A549 (cell line): Measurements from ENCODE around the gene SVIL. TPM values are rescaled to one million over a fixed set of nuclear protein-coding genes. Genes with fewer than 3 reads are reported as not detected.

Experiments
- ATAC-seq, 2 experiments: fragments of 200-7000 bp in 1 of 2; fragments of >200 bp in 1 of 2; cut with Nextera tagmentation in 1 of 2; cut with Tn5 transposase in 1 of 2; 3 replicates each; pipeline versions ENCODE4 v1.8.0 to v1.9.1; 2018 to 2020; ENCODE audit warnings: mild to moderate bottlenecking in 1 of 2, moderate library complexity in 1 of 2
- CTCF ChIA-PET: fragments of 300-600 bp; sonication (Branson Sonifier 250); formaldehyde crosslinking; extraction: SDS; loops from one replicate; lab custom pipeline; 2021; ENCODE audit warnings: antibody characterized with exemption, inconsistent platforms; lab: Yijun Ruan, JAX
- POLR2A ChIA-PET: fragments of 350-600 bp; formaldehyde crosslinking; extraction: SDS; loops from one replicate; lab custom pipeline; 2021; ENCODE audit warnings: antibody characterized with exemption, inconsistent platforms; lab: Yijun Ruan, JAX
- DNase-seq, 2 experiments: peaks; one replicate each; pipeline versions ENCODE4 v3.0.0 to v3.0.0-alpha.2; 2011 to 2016; ENCODE audit warnings: low read depth in 1 of 2, low spot score in 1 of 2
- FAIRE-seq: peaks from 2 replicates; lab custom pipeline; 2011; peaks lifted over from hg19 to GRCh38; lab: Jason Lieb, UNC
- H3K27ac ChIP-seq, 2 experiments: fragments of >200 bp; sonication (Bioruptor Twin); formaldehyde crosslinking; 3 replicates each; pipeline ENCODE4 v1.5.1; 2016 to 2017
- H3K4me1 ChIP-seq: fragments of >200 bp; sonication (Bioruptor Twin); formaldehyde crosslinking; 3 replicates; pipeline ENCODE4 v1.6.1; 2016
- H3K4me2 ChIP-seq: fragments of >200 bp; sonication (Bioruptor Twin); formaldehyde crosslinking; 3 replicates; pipeline ENCODE4 v1.6.1; 2016
- H3K4me3 ChIP-seq: fragments of >200 bp; sonication (Bioruptor Twin); formaldehyde crosslinking; 3 replicates; pipeline ENCODE4 v1.5.1; 2016
- H3K9me3 ChIP-seq: fragments of >200 bp; sonication (Bioruptor Twin); formaldehyde crosslinking; 3 replicates; pipeline ENCODE4 v1.6.1; 2016
- ATOH8 ChIP-seq: fragments of 250-450 bp; sonication (Bioruptor Pico); IDR thresholded peaks from 2 replicates; pipeline ENCODE4 v1.5.0; 2020; ENCODE audit warnings: low read depth, mild to moderate bottlenecking, moderate library complexity
- BHLHE40 ChIP-seq: IDR thresholded peaks from 2 replicates; pipeline ENCODE4 v1.6.1; 2012; ENCODE audit warnings: low read depth, low read length, inconsistent platforms
- CBX8 ChIP-seq: fragments of 200-600 bp; sonication (generic); IDR thresholded peaks from 2 replicates; pipeline ENCODE4 v1.6.1; 2016
- CHD2 ChIP-seq: fragments of 150-350 bp; IDR thresholded peaks from 2 replicates; pipeline ENCODE4 v1.6.1; 2014; ENCODE audit warnings: low read length; ENCODE audit not compliant: partially characterized antibody
- EHF ChIP-seq: fragments of 250-450 bp; sonication (Bioruptor Pico); IDR thresholded peaks from 2 replicates; pipeline ENCODE4 v1.5.0; 2020; ENCODE audit warnings: mild to moderate bottlenecking
- EP300 ChIP-seq, 2 experiments: fragments of >200 bp; sonication (Bioruptor Twin); formaldehyde crosslinking; IDR thresholded peaks; 2 replicates in 1 of 2; 3 replicates in 1 of 2; pipeline ENCODE4 v1.6.1; 2016 to 2017
- ESRRA ChIP-seq: fragments of 150-350 bp; IDR thresholded peaks from 2 replicates; pipeline ENCODE4 v1.6.1; 2014; ENCODE audit warnings: mild to moderate bottlenecking, low read length, borderline replicate concordance
- FOXS1 ChIP-seq: fragments of 250-450 bp; sonication (Bioruptor Pico); IDR thresholded peaks from 2 replicates; pipeline ENCODE4 v1.5.0; 2020; ENCODE audit warnings: mild to moderate bottlenecking, moderate library complexity
- GATA3 ChIP-seq: IDR thresholded peaks from 2 replicates; pipeline ENCODE4 v1.6.1; 2012; ENCODE audit warnings: borderline replicate concordance
- HES2 ChIP-seq: fragments of >200 bp; sonication (Bioruptor Twin); formaldehyde crosslinking; IDR thresholded peaks from 2 replicates; pipeline ENCODE4 v1.6.1; 2016
- HOXB13 ChIP-seq: fragments of 250-450 bp; sonication (Bioruptor Pico); IDR thresholded peaks from 2 replicates; pipeline ENCODE4 v1.5.0; 2020; ENCODE audit warnings: low read depth, mild to moderate bottlenecking, moderate library complexity
- JUNB ChIP-seq: fragments of >200 bp; sonication (Bioruptor Twin); formaldehyde crosslinking; IDR thresholded peaks from 2 replicates; pipeline ENCODE4 v1.6.1; 2016
- RAD21 ChIP-seq, 2 experiments: fragments of >200 bp in 1 of 2; sonication (Bioruptor Twin) in 1 of 2; formaldehyde crosslinking in 1 of 2; IDR thresholded peaks in 1 of 2; conservative IDR thresholded peaks in 1 of 2; 2 replicates in 1 of 2; 3 replicates in 1 of 2; pipeline ENCODE4 v1.6.1; 2012 to 2018; ENCODE audit warnings: inconsistent platforms in 1 of 2
- RARB ChIP-seq: fragments of 250-450 bp; sonication (Bioruptor Pico); IDR thresholded peaks from 2 replicates; pipeline ENCODE4 v1.8.0; 2021; ENCODE audit warnings: mild to moderate bottlenecking, moderate library complexity
- RCOR1 ChIP-seq: fragments of 150-350 bp; IDR thresholded peaks from 2 replicates; pipeline ENCODE4 v1.6.1; 2014; ENCODE audit warnings: antibody characterized with exemption, low read length, low read depth
- RFX5 ChIP-seq: fragments of 450-650 bp; IDR thresholded peaks from 2 replicates; pipeline ENCODE4 v1.7.1; 2014; ENCODE audit warnings: antibody characterized with exemption, mild to moderate bottlenecking, moderate library complexity
- TP53 ChIP-seq: fragments of 250-450 bp; sonication (Bioruptor Pico); IDR thresholded peaks from 2 replicates; pipeline ENCODE4 v1.5.0; 2021; ENCODE audit warnings: mild to moderate bottlenecking, moderate library complexity
- USF2 ChIP-seq: fragments of 450-650 bp; IDR thresholded peaks from 2 replicates; pipeline ENCODE4 v1.6.1; 2014; ENCODE audit warnings: antibody characterized with exemption
- ZC3H11A ChIP-seq: fragments of 450-650 bp; IDR thresholded peaks from 2 replicates; pipeline ENCODE4 v1.6.1; 2014; ENCODE audit warnings: antibody characterized with exemption, mild to moderate bottlenecking
- ZNF302 ChIP-seq: fragments of 250-450 bp; sonication (Bioruptor Pico); IDR thresholded peaks from 2 replicates; pipeline ENCODE4 v1.9.0; 2021; ENCODE audit warnings: inconsistent platforms, mild to moderate bottlenecking, moderate library complexity
- ZSCAN20 ChIP-seq: fragments of 250-450 bp; sonication (Bioruptor Pico); IDR thresholded peaks from 2 replicates; pipeline ENCODE4 v1.8.0; 2022; ENCODE audit warnings: mild to moderate bottlenecking, moderate library complexity
- WGBS: methylation state at CpG from one replicate; pipeline ENCODE4 v1.1.6; 2017; ENCODE audit errors: missing lambda C conversion rate; 5-methylcytosine and 5-hydroxymethylcytosine counted together
- polyA plus RNA-seq, 4 experiments: library from polyadenylated mRNA; depleted of rRNA in 3 of 4; stranded (reverse); fragments of >200 nt; fragmentation: RNase III in 1 of 4; extraction: RNeasy Plus Mini Kit Qiagen cat#74134 plus additional on column Dnase treatment in 1 of 4; gene quantifications; 2 replicates in 3 of 4; 3 replicates in 1 of 4; pipeline ENCODE4 v1.2.3, GENCODE V29; 2011 to 2017
- TF ChIP-seq, protein P1 (sequence below): IDR thresholded peaks from 2 replicates; pipeline ENCODE4 v1.6.1; 2012
- TF ChIP-seq, protein P2 (sequence below): fragments of >200 bp; sonication (Bioruptor Twin); formaldehyde crosslinking; IDR thresholded peaks from 3 replicates; pipeline ENCODE4 v1.5.1; 2016

Gene SVIL
- polyA plus RNA-seq, 2 of the 4 experiments (the other 2 are of a cell fraction): 12.0 to 20.4 TPM

GRCh38 chr10:29524294-29524693, 110.5 kb downstream of the SVIL start:
- Histone ChIP-seq H3K27ac (no peak overlapping the region), H3K4me3 (no peak overlapping the region), H3K4me1 (no peaks in the 10 kb centered on the region), H3K9me3 (no peaks in the 10 kb centered on the region), H3K4me2 (no peak overlapping the region)
- no peak for FAIRE-seq
- CTCF ChIA-PET: interaction anchor here (2.7 to 4.6 kb wide), 3 partner anchors 11 to 76 kb away, joined by 9 to 29 read pairs (median 22); no protein-coding TSS in a partner anchor
- POLR2A ChIA-PET: no interaction called here
- no peak for ATAC-seq
- no peak for DNase-seq
- TF ChIP-seq FOXS1 (CRISPR knock-in tag) (no peak), CBX8 (no peak), EP300 (IDR thresholded peaks at IDR 0.05) (no peak), ZNF302 (no peak), ZSCAN20 (CRISPR knock-in tag) (no peak), RFX5 (no peak), RAD21 (conservative IDR thresholded peaks at IDR 0.05 in 1 of 2, IDR thresholded peaks at IDR 0.05 in 1 of 2) (no peak), ZC3H11A (no peak), CHD2 (no peak), GATA3 (no peak), ESRRA (no peak), HES2 (no peak), HOXB13 (CRISPR knock-in tag) (no peak), USF2 (no peak), EHF (no peak), JUNB (no peak)
- TF ChIP-seq, protein P1, sequence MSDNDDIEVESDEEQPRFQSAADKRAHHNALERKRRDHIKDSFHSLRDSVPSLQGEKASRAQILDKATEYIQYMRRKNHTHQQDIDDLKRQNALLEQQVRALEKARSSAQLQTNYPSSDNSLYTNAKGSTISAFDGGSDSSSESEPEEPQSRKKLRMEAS: no peak
- TF ChIP-seq, protein P2, sequence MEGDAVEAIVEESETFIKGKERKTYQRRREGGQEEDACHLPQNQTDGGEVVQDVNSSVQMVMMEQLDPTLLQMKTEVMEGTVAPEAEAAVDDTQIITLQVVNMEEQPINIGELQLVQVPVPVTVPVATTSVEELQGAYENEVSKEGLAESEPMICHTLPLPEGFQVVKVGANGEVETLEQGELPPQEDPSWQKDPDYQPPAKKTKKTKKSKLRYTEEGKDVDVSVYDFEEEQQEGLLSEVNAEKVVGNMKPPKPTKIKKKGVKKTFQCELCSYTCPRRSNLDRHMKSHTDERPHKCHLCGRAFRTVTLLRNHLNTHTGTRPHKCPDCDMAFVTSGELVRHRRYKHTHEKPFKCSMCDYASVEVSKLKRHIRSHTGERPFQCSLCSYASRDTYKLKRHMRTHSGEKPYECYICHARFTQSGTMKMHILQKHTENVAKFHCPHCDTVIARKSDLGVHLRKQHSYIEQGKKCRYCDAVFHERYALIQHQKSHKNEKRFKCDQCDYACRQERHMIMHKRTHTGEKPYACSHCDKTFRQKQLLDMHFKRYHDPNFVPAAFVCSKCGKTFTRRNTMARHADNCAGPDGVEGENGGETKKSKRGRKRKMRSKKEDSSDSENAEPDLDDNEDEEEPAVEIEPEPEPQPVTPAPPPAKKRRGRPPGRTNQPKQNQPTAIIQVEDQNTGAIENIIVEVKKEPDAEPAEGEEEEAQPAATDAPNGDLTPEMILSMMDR: no peak
- 89% methylated on average over 7 of the region's 7 CpGs for WGBS

DNA sequence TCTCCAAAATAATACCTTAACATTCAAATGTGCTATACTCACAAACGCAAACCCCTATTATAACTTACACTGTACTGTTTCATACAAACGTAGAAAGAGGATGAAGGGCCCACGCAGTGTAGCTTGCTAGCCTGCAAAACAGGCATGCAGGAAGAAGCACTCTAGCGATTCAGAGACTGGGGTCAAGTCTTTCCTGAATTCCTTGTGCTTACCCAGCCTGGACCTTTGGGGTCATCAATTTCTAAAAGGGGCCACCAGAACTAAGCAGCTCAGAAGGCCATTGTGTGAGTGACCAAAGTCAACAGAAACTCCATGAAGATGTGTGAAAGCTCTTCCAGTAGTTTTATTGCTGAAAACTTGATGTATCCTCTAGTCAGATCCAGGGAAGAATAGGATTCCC, 111.9 kb downstream of the SVIL start:
- H3K9me3 ChIP-seq: no peaks in the 10 kb centered on the region
- DNase-seq (no peak), ATAC-seq (no peak), FAIRE-seq (no peak)
- ChIA-PET POLR2A (no interaction called here), CTCF (interaction anchor here (0.8 to 4.6 kb wide), 4 partner anchors 9 to 129 kb away, joined by 3 to 29 read pairs (median 18); no protein-coding TSS in a partner anchor)
- TF ChIP-seq BHLHE40 (no peak), ZSCAN20 (CRISPR knock-in tag) (no peak), RCOR1 (no peak), ATOH8 (CRISPR knock-in tag) (no peak), RARB (CRISPR knock-in tag) (no peak), TP53 (CRISPR knock-in tag) (no peak)
- WGBS: 94% methylated on average over 4 of the region's 4 CpGs
- no peak overlapping the region for H3K4me2 ChIP-seq
- no peaks in the 10 kb centered on the region for H3K4me1 ChIP-seq
- H3K4me3 ChIP-seq: no peak overlapping the region
- no peak overlapping the region for H3K27ac ChIP-seq
